ENCODE measurements around the gene LUZP2.

GRCh38 chr11:24556693-24557092 lies 59.8 kb downstream of the LUZP2 start:
- TF ChIP-seq CTCF (IDR thresholded peaks at IDR 0.05) (no peak), POLR2A (IDR thresholded peaks at IDR 0.05) (no peak), POLR2AphosphoS5 (IDR thresholded peaks at IDR 0.05; ENCODE audit: insufficient read depth in 1 of 2, low read depth in 1 of 2) (no peak)
